Spleen (tissue), 11 donors: Measurements from ENCODE around the gene SCAMP3. TPM values are rescaled to one million over a fixed set of nuclear protein-coding genes. Genes with fewer than 3 reads are reported as not detected.

ENCODE experiments used
- DNase-seq: peaks from one replicate; pipeline ENCODE4 v3.0.0-alpha.2; 2020
- H3K27ac ChIP-seq, 8 donors: fragments of 200-600 bp; sonication (generic) in 7 of 8; 1 replicate in 4 of 8; 2 replicates in 4 of 8; pipeline versions ENCODE4 v1.5.0 to v1.8.0; 2016 to 2021; ENCODE audit warnings: inconsistent platforms in 4 of 8, mild to moderate bottlenecking in 4 of 8, moderate library complexity in 1 of 8
- H3K27me3 ChIP-seq, 7 donors: fragments of 200-600 bp; sonication (generic) in 6 of 7; replicated peaks in 1 of 7; 1 replicate in 4 of 7; 2 replicates in 3 of 7; pipeline versions ENCODE4 v1.5.0 to v1.8.0; 2016 to 2021; ENCODE audit warnings: inconsistent platforms in 3 of 7, mild to moderate bottlenecking in 1 of 7
- H3K36me3 ChIP-seq, 6 donors: fragments of 200-600 bp; sonication (generic) in 5 of 6; 1 replicate in 4 of 6; 2 replicates in 2 of 6; pipeline versions ENCODE4 v1.5.0 to v1.8.0; 2016 to 2021; ENCODE audit warnings: inconsistent platforms in 2 of 6
- H3K4me1 ChIP-seq, 6 donors: fragments of 200-600 bp; sonication (generic) in 5 of 6; 1 replicate in 3 of 6; 2 replicates in 3 of 6; pipeline versions ENCODE4 v1.5.0 to v1.8.0; 2016 to 2021; ENCODE audit warnings: inconsistent platforms in 3 of 6
- H3K4me3 ChIP-seq, 8 donors: fragments of 200-600 bp; sonication (generic) in 7 of 8; 1 replicate in 4 of 8; 2 replicates in 4 of 8; pipeline versions ENCODE4 v1.5.0 to v1.8.0; 2016 to 2021; ENCODE audit warnings: inconsistent platforms in 4 of 8, mild to moderate bottlenecking in 4 of 8, moderate library complexity in 2 of 8
- H3K9me3 ChIP-seq, 8 donors: fragments of 200-600 bp; sonication (generic) in 7 of 8; 1 replicate in 4 of 8; 2 replicates in 4 of 8; pipeline versions ENCODE4 v1.5.0 to v1.8.0; 2016 to 2021; ENCODE audit warnings: inconsistent platforms in 4 of 8
- CTCF ChIP-seq, 11 experiments: fragments of 200-600 bp in 7 of 11; fragments of 450-650 bp in 4 of 11; sonication (generic) in 4 of 11; IDR thresholded peaks in 8 of 11; conservative IDR thresholded peaks in 3 of 11; 1 replicate in 7 of 11; 2 replicates in 4 of 11; pipeline versions ENCODE4 v1.4.0 to v1.8.0; 2016 to 2021; ENCODE audit warnings: antibody characterized with exemption in 11 of 11, inconsistent platforms in 4 of 11, mild to moderate bottlenecking in 1 of 11
- POLR2A ChIP-seq, 3 donors: fragments of 450-650 bp; IDR thresholded peaks; one replicate each; pipeline ENCODE4 v1.5.1; 2017; ENCODE audit warnings: antibody characterized with exemption in 3 of 3, mild to moderate bottlenecking in 1 of 3
- POLR2AphosphoS5 ChIP-seq, 3 donors: sonication (generic); formaldehyde crosslinking; IDR thresholded peaks; one replicate each; pipeline ENCODE4 v1.5.1; 2017; ENCODE audit warnings: antibody characterized with exemption in 3 of 3
- WGBS, 5 donors: extraction: QIAGEN DNeasy Blood & Tissue Kit in 3 of 5; methylation state at CpG; one replicate each; pipeline versions ENCODE4 v1.1.5 to v1.1.7; 2013 to 2018; 5-methylcytosine and 5-hydroxymethylcytosine counted together
- intact Hi-C: fragments of 100-400 bp; cut with DNase I; formaldehyde crosslinking; loops from one replicate; pipeline ENCODE4 v1.15.0; 2023; ENCODE audit warnings: low total_unique reads
- polyA plus RNA-seq, 3 donors: library from polyadenylated mRNA; stranded (reverse); fragments of 200-250 nt; gene quantifications; one replicate each; pipeline ENCODE4 v1.2.1, GENCODE V29; 2013
- total RNA-seq, 7 donors: library from RNA; depleted of rRNA in 3 of 7; stranded (reverse); fragments of >200 nt in 3 of 7; fragmentation: NEBNext Ultra II Directional in 4 of 7; extraction: Animal tissue kit (Norgen Biotek cat#: 25700) in 4 of 7; gene quantifications; one replicate each; pipeline versions ENCODE4 v1.1.0 to v1.2.1, GENCODE V29; 2016 to 2021
- donor health status: healthy with polysubstance abuse.
- donor health status: DM: no; HTN: no; CAD: no; lungs with moderate emphysema.
- donor health status: DM: no; HTN: no; CAD: no.
- donor health status: Bipolar disorder and iron deficiency.
- donor health status: healthy.
- donor health status: DM: no; HTN: no; CAD: no.
- donor health status: DM: yes; HTN: yes; CAD: no.

The SCAMP3 gene
- total and polyA plus RNA-seq, 10 donors: 46.5 to 59.9 (median 50.8) TPM

- H3K36me3 ChIP-seq: peaks cover 0 to 23% (median 2%) of the 10 kb centered on the region in 6 donors
- 51 to 63% (median 58%) methylated on average over 6 of the region's 6 CpGs for WGBS, 5 donors
- peaks cover 12 to 45% (median 30%) of the 10 kb centered on the region in 6 donors for H3K4me1 ChIP-seq
- TF ChIP-seq POLR2A (IDR thresholded peaks at IDR 0.05) (no peak), CTCF (IDR thresholded peaks at IDR 0.05 in 8 of 11, conservative IDR thresholded peaks at IDR 0.05 in 3 of 11) (peak in 6 of 11 experiments; percentile 16 to 49 (median 33)), POLR2AphosphoS5 (IDR thresholded peaks at IDR 0.05) (no peak)
- no peak for DNase-seq
- no peaks in the 10 kb centered on the region for H3K9me3 ChIP-seq
- intact Hi-C loops: no loop called here
- no peak overlapping the region for H3K4me3 ChIP-seq
- no peaks in the 10 kb centered on the region for H3K27me3 ChIP-seq
- H3K27ac ChIP-seq: peak overlapping the region in 4 of 8 donors; percentile 79 to 92 (median 90)
Measured at GRCh38 chr1:155307247-155307740, 45.1 kb upstream of the SCAMP3 start.

GRCh38 chr1:155305881-155306391, 43.8 kb upstream of the SCAMP3 start:
- H3K36me3 ChIP-seq: peaks cover 0 to 10% (median 0%) of the 10 kb centered on the region in 6 donors
- no peak overlapping the region for H3K27ac ChIP-seq
- 75 to 91% (median 89%) methylated on average over 7 of the region's 7 CpGs for WGBS, 5 donors
- peaks cover 12 to 32% (median 28%) of the 10 kb centered on the region in 6 donors for H3K4me1 ChIP-seq
- TF ChIP-seq POLR2AphosphoS5 (IDR thresholded peaks at IDR 0.05) (no peak), CTCF (IDR thresholded peaks at IDR 0.05 in 8 of 11, conservative IDR thresholded peaks at IDR 0.05 in 3 of 11) (no peak), POLR2A (IDR thresholded peaks at IDR 0.05) (no peak)
- no peaks in the 10 kb centered on the region for H3K27me3 ChIP-seq
- DNase-seq: no peak
- no peaks in the 10 kb centered on the region for H3K9me3 ChIP-seq
- intact Hi-C loops: no loop called here
- no peak overlapping the region for H3K4me3 ChIP-seq

GRCh38 chr1:155304558-155305063, 42.5 kb upstream of the SCAMP3 start:
- Histone ChIP-seq H3K36me3 (no peaks in the 10 kb centered on the region), H3K27me3 (no peaks in the 10 kb centered on the region), H3K4me1 (peaks cover 3 to 18% (median 15%) of the 10 kb centered on the region in 6 donors), H3K9me3 (no peaks in the 10 kb centered on the region), H3K27ac (no peak overlapping the region), H3K4me3 (no peak overlapping the region)
- TF ChIP-seq CTCF (IDR thresholded peaks at IDR 0.05 in 8 of 11, conservative IDR thresholded peaks at IDR 0.05 in 3 of 11) (no peak), POLR2A (IDR thresholded peaks at IDR 0.05) (no peak), POLR2AphosphoS5 (IDR thresholded peaks at IDR 0.05) (no peak)
- intact Hi-C loops: no loop called here
- 81 to 89% (median 83%) methylated on average over 10 to 11 of the region's 11 CpGs for WGBS, 5 donors
- no peak for DNase-seq

GRCh38 chr1:155301342-155301841, 39.2 kb upstream of the SCAMP3 start, which contains the start of gene PKLR:
Gene PKLR (minus strand): TSS chr1:155301438. CDS start chr1:155301395, 43 bp downstream.
- TF ChIP-seq POLR2A (IDR thresholded peaks at IDR 0.05) (no peak), POLR2AphosphoS5 (IDR thresholded peaks at IDR 0.05) (no peak), CTCF (IDR thresholded peaks at IDR 0.05 in 8 of 11, conservative IDR thresholded peaks at IDR 0.05 in 3 of 11) (no peak)
- peaks cover 0 to 8% (median 0%) of the 10 kb centered on the region in 7 donors for H3K27me3 ChIP-seq
- H3K4me1 ChIP-seq: no peaks in the 10 kb centered on the region
- 76 to 92% (median 85%) methylated on average over 5 of the region's 5 CpGs for WGBS, 5 donors
- H3K36me3 ChIP-seq: no peaks in the 10 kb centered on the region
- DNase-seq: no peak
- H3K27ac ChIP-seq: no peak within 1 kb of the TSS
- no peaks in the 10 kb centered on the region for H3K9me3 ChIP-seq
- no peak within 1 kb of the TSS for H3K4me3 ChIP-seq
- intact Hi-C loops: no loop called here
